Heart left ventricle (tissue), 13 donors: ENCODE results near the gene ANKRD44.

Source experiments
- CTCF ChIP-seq, 12 donors: fragments of 200-600 bp; sonication (generic) in 4 of 12; IDR thresholded peaks; one replicate each; pipeline versions ENCODE4 v1.5.0 to v1.8.0; 2018 to 2022; ENCODE audit warnings: antibody characterized with exemption in 12 of 12, mild to moderate bottlenecking in 5 of 12
- POLR2A ChIP-seq, 2 donors: fragments of 450-650 bp; IDR thresholded peaks; one replicate each; pipeline ENCODE4 v1.6.1; 2017; ENCODE audit warnings: antibody characterized with exemption in 2 of 2, mild to moderate bottlenecking in 2 of 2, moderate library complexity in 2 of 2
- donor health status: ischemic (EF 13 %, LVEDD 7.1; RV severe dilation, severe dysfunction).
- donor health status: DM: no; HTN: yes; CAD: no.
- donor health status: DM: no; HTN: no; CAD: no.
- donor health status: ischemic (EF 25% LVEDD 6.9; RV normal size, moderate dysfunction).
- donor health status: ischemic (EF 25% LVEDD 5.7; RV mildly dilated, moderate dysfunction).
- donor health status: ischemic (EF 35%, LVEDD 5.7; RV mildly dilated, moderate dysfunction).
- donor health status: nonischemic (EF 11% LVEDD 7.7; RV severe dilation, severe dysfunction).
- donor health status: DM: yes; HTN: yes; CAD: no.
- donor health status: PGD.
- donor health status: ischemic (EF 29% LVEDD 5.4; RV normal size, mild dysfunction).
- donor health status: nonischemic (EF 23%, LVEDD 6.1; RV moderate dilation, normal function).

- TF ChIP-seq CTCF (IDR thresholded peaks at IDR 0.05) (no peak), POLR2A (IDR thresholded peaks at IDR 0.05) (no peak)
Measured at GRCh38 chr2:197163712-197164140, 146.9 kb downstream of the ANKRD44 start.
